GM20000 (cell line): ENCODE measurements around the gene SPRY1.

Experiments used
- DNase-seq: peaks from one replicate; pipeline ENCODE4 v3.0.0; 2012; ENCODE audit warnings: low spot score
- CTCF ChIP-seq: IDR thresholded peaks from 2 replicates; pipeline ENCODE4 v1.5.1; 2012; ENCODE audit warnings: mild to moderate bottlenecking, control low read depth; ENCODE audit errors: extremely low read depth, missing control alignments

The SPRY1 gene

GRCh38 chr4:123430501-123430900 lies 33.9 kb downstream of the SPRY1 start:
- no peak for TF ChIP-seq CTCF
- no peak for DNase-seq

- no peak for TF ChIP-seq CTCF
- DNase-seq = no peak
These were observed 37.0 kb downstream of the SPRY1 start for GRCh38 chr4:123433573-123433972.

- TF ChIP-seq CTCF = no peak
- DNase-seq = no peak
These were observed 37.4 kb downstream of the SPRY1 start for GRCh38 chr4:123433976-123434375.

- no peak for TF ChIP-seq CTCF
- DNase-seq = no peak
These were observed 38.9 kb downstream of the SPRY1 start for GRCh38 chr4:123435246-123436113.

- DNase-seq = no peak
- TF ChIP-seq CTCF = no peak
These were observed 41.4 kb downstream of the SPRY1 start for GRCh38 chr4:123438031-123438430.

- TF ChIP-seq CTCF = no peak
- peak; percentile 59 for DNase-seq
These were observed 47.0 kb downstream of the SPRY1 start for GRCh38 chr4:123443401-123444289.

GRCh38 chr4:123444290-123444731 lies 47.7 kb downstream of the SPRY1 start:
- TF ChIP-seq CTCF = no peak
- DNase-seq = peak; percentile 42
